Activated CD4-positive, alpha-beta T cell treated with anti-CD3 and anti-CD28 coated beads, Interleukin-10, Interleukin-2, amounts not matched to agents 100 ng/mL and 50 ng/mL, durations not matched to agents 16 hours and 8 hours (primary cell): ENCODE results near the gene PIAS1.

ENCODE experiments used
- DNase-seq: peaks from one replicate; pipeline ENCODE4 v3.0.0-alpha.2; 2020

Gene PIAS1

GRCh38 chr15:68073576-68074288 lies 19.6 kb downstream of the PIAS1 start:
- no peak for DNase-seq

DNA sequence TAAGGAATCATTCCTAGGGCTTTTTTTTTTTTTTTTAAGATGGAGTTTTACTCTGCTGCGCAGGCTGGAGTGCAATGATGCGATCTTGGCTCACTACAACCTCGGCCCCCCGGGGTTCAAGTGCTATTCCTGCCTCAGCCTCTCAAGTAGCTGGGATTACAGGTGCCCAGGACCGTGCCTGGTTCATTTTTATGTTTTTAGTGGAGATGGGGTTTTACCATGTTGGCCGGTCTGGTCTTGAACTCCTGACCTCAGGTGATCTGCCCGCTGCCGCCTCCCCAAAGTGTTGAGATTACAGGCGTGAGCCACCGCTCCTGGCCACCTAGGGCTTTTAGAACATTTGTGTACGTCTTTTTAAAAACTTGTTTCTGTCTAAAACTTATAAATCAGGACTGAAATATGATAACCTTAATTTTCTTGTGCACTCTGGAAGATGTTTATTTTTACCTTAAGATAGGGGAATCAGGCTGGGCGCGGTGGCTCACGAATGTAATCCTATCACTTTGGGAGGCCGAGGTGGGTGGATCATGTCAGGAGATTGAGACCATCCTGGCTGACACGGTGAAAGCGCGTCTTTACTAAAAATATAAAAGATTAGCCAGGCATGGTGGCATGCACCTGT lies 21.8 kb downstream of the PIAS1 start:
- DNase-seq = no peak

- no peak for DNase-seq
These were observed 24.2 kb downstream of the PIAS1 start for GRCh38 chr15:68078365-68078764.

- no peak for DNase-seq
These were observed 26.2 kb downstream of the PIAS1 start for GRCh38 chr15:68080334-68080733.

DNA sequence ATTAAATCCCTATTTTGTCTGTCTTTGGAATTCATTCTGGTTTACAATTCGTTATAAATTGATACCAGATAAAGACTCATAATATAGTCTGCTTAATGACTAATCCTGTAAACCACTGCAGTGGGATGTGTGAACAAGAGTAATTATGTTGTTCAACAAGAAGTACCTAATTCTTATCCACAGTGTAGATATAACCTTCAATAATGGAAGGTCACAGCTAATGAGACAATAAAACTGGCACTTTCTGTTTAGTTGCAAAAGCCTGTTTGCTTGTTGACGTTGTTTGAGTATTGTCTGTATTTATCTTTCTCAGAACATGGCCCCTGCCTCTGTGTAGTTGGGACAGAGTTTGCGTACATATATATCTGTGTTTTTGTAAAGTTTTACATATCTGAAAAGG lies 26.7 kb downstream of the PIAS1 start:
- no peak for DNase-seq

DNA sequence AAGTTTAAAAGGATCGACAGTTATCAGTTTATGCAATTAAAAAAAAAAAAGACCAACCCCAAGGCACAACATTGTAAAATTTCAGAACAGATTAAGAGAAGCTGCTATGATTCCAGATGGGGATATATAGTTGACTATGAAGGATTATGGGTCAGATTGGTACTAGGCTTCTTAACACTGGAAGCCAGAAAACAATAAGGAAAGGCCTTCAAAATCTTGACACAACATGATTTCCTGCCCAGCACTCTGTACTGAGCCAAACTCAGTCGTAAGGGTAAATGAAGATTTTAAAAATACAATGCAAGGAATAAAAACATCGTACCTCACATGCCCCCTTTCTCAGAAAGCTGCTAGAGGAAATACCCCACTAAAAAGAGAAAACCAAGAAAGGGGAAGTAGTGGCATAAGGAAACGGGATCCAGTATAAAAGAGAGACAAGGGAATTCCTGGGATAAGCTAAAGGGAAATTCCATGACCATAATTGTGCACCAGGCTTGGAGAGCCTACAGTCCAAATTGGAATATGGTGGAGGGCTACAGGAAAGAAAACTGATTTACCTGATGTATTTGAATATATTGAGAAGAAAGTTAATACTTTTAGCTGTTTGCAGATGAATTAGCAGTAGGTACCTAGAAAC lies 27.9 kb downstream of the PIAS1 start:
- no peak for DNase-seq

GRCh38 chr15:68082735-68083134 lies 28.6 kb downstream of the PIAS1 start:
- DNase-seq = no peak

DNA sequence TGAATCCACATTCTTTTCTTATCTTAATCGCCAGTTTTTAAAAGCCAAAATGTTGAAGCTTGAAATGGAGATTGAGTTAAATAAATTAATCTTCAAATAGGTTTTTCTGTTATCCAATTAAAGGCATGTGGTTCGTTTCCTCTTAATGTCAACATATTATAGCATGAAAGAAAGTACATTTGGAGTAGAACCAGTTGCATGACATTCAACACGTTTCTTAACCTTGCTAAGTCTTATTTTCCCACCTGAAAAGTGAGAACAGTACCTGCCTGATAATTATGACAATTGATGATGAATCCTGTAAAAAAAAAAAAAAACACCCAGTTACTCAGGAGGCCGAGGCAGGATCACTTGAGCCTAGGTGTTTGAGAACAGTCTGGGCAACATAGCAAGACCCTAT lies 29.3 kb downstream of the PIAS1 start:
- DNase-seq = no peak

GRCh38 chr15:68085052-68085451 lies 30.9 kb downstream of the PIAS1 start:
- no peak for DNase-seq

DNA sequence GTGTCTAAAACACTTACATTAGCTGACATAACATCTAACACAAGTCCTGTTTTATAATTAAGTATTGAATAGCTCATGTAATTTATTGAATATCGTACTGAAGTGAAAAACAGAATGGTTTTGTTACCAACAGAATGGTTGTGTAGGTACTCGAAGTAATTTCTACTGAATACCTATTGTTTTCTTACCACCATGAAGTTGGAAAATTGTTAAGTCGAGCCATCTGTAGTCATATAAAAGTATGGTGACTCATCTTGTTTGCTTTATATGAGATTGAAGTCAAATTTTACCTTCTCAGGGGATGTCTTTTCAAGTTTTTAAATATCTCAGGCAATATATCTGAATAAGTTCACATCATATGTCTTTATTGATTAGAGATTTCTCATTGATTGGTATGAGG lies 37.6 kb downstream of the PIAS1 start:
- DNase-seq = no peak

GRCh38 chr15:68096099-68096498 lies 42.0 kb downstream of the PIAS1 start:
- no peak for DNase-seq

- no peak for DNase-seq
These were observed 42.9 kb downstream of the PIAS1 start for GRCh38 chr15:68097029-68097428.

GRCh38 chr15:68098465-68098864 lies 44.4 kb downstream of the PIAS1 start:
- no peak for DNase-seq

DNA sequence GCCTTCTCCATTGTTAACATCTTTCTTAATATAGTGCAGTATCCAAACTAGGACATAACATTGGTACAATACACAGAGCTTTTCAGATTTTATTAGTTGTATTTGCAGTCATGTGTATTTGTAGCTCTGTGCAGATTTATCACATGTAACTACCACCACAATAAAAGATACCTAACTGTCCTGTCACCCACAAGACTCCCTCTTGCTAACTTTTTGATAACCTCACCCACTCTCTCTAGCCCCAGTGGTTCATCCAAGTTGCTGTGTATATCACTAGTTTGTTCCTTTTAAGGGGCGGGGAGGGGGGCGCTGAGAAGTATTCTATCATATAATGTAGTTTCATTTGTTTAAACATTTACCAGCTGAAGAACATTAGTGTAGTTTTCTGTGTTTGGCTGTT lies 46.1 kb downstream of the PIAS1 start:
- no peak for DNase-seq

DNA sequence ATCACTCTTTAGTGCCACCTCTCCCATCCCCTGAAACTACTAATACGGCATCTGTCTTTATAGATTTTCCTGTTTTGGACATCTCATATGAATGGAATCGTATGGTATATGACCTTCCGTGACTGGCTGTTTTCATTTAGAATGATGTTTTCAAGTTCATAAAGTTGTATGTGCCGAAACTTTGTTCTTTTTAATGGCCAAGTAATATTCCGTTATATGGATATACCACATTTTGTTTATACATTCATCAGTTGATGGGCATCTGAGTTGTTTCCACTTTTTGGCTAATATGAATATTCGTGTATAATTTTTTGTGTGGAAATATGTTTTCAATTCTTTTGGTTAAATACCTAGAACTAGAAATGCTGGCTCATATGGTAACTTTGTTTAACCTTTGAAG lies 49.5 kb downstream of the PIAS1 start:
- no peak for DNase-seq

GRCh38 chr15:68106656-68107055 lies 52.5 kb downstream of the PIAS1 start:
- no peak for DNase-seq

- DNase-seq = no peak
These were observed 53.0 kb downstream of the PIAS1 start for GRCh38 chr15:68107142-68107541.

DNA sequence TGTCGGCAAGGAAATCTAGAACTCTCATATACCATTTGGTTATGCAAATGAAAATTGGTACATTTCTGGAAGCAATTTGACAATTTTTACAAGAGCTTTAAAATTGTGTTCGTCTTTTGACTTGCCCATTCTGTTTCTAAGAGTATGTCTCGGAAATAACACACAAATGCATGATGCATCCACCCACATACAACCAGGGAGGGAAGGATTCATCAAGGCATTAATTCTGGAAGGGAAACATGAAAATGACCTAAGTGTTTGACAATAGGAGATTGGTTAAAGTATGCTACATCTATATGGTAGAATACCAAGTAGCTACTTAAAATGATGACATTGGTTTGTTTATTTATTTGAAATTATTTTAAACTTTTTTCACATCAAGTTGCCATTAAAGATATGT lies 58.6 kb downstream of the PIAS1 start:
- DNase-seq = no peak

- DNase-seq = no peak
These were observed 59.2 kb downstream of the PIAS1 start for GRCh38 chr15:68113273-68113672.

DNA sequence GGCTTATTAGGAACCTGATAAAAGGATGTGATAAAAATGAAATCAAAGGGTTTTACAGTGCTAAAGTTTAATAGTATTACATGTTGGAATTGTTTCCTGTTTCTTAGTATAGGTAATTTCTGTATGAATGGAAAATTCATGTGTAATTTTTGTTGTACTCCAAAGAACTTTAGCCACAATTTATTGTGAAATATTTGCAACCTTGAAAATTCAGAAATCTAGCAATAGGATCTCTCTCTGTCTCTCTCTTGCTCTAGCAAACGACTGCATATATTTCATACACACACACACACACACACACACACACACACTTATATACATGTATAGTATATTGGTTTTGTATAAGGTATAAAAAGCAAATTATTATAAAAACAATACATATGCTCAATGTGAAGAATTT lies 59.6 kb downstream of the PIAS1 start:
- no peak for DNase-seq

GRCh38 chr15:68114356-68114755 lies 60.2 kb downstream of the PIAS1 start:
- peak; percentile 11 for DNase-seq

GRCh38 chr15:68114840-68115239 lies 60.7 kb downstream of the PIAS1 start:
- DNase-seq = no peak

- no peak for DNase-seq
These were observed 70.6 kb downstream of the PIAS1 start for GRCh38 chr15:68124700-68125099.

DNA sequence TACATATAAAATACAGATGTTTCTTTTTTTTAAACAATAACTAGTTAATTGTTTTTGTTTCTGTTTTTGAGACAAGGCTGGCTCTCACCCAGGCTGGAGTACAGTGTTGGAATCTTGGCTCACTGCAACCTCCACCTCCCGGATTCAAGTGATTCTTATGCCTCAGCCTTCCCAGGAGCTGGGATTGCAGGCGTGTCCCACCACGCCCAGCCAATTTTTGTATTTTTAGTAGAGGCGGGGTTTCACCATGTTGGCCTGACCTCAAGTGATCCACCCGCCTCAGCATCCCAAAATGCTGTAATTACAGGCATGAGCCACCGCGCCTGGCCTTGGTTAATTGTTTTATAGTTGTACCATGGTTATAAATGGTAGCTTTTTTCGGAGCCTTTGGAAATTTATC lies 72.3 kb downstream of the PIAS1 start:
- no peak for DNase-seq

- no peak for DNase-seq
These were observed 75.0 kb downstream of the PIAS1 start for GRCh38 chr15:68129072-68129471.
